HepG2 (cell line): ENCODE measurements around the gene PXMP4. TPM values are rescaled to one million over a fixed set of nuclear protein-coding genes. Genes with fewer than 3 reads are reported as not detected.
A peak's percentile ranks its signal among the peaks of the same experiment; 100 is the strongest.

Source experiments
- CBX2 ChIP-seq, 2 experiments: fragments of 200-600 bp in 1 of 2; sonication (generic); formaldehyde crosslinking in 1 of 2; IDR thresholded peaks; 2 replicates each; pipeline versions ENCODE4 v1.7.0 to v1.8.1; 2018 to 2022; ENCODE audit warnings: low read depth in 2 of 2, low read length in 1 of 2, mild to moderate bottlenecking in 1 of 2, missing genetic modification reagents in 1 of 2
- CERS6 ChIP-seq: sonication (generic); formaldehyde crosslinking; IDR thresholded peaks from 2 replicates; pipeline ENCODE4 v1.5.0; 2020; ENCODE audit warnings: missing genetic modification reagents
- FOXO4 ChIP-seq: sonication (generic); formaldehyde crosslinking; conservative IDR thresholded peaks from 2 replicates; pipeline ENCODE4 v1.8.1; 2023; ENCODE audit warnings: missing genetic modification reagents
- FUBP1 ChIP-seq: sonication (generic); formaldehyde crosslinking; IDR thresholded peaks from 2 replicates; pipeline ENCODE4 v1.5.1; 2020; ENCODE audit warnings: missing genetic modification reagents, mild to moderate bottlenecking, borderline replicate concordance
- IKZF5 ChIP-seq: IDR thresholded peaks from 2 replicates; pipeline ENCODE4 v1.6.1; 2018; ENCODE audit warnings: missing genetic modification reagents, mild to moderate bottlenecking, missing compliant biosample characterization
- MATR3 ChIP-seq: sonication (generic); formaldehyde crosslinking; IDR thresholded peaks from 2 replicates; pipeline ENCODE4 v1.4.0; 2020; ENCODE audit warnings: missing genetic modification reagents
- MIER2 ChIP-seq: IDR thresholded peaks from 2 replicates; pipeline ENCODE4 v1.6.1; 2016; ENCODE audit warnings: missing biosample characterization, missing genetic modification reagents
- MLXIP ChIP-seq: sonication (generic); formaldehyde crosslinking; IDR thresholded peaks from 2 replicates; pipeline ENCODE4 v1.9.0; 2021; ENCODE audit warnings: missing genetic modification reagents, borderline replicate concordance
- PCBP1 ChIP-seq: fragments of 200-400 bp; formaldehyde crosslinking; IDR thresholded peaks from 2 replicates; pipeline ENCODE4 v1.6.1; 2017; ENCODE audit warnings: mild to moderate bottlenecking, low read depth, low read length, borderline replicate concordance
- RAD51 ChIP-seq: fragments of 450-650 bp; IDR thresholded peaks from 2 replicates; pipeline ENCODE4 v1.6.1; 2016; ENCODE audit warnings: borderline replicate concordance
- REPIN1 ChIP-seq: sonication (generic); formaldehyde crosslinking; IDR thresholded peaks from 2 replicates; pipeline ENCODE4 v1.8.0; 2022; ENCODE audit warnings: missing genetic modification reagents, low read depth, mild to moderate bottlenecking, borderline replicate concordance
- SKI ChIP-seq: fragments of 450-650 bp; IDR thresholded peaks from one replicate; pipeline ENCODE4 v1.6.1; 2018; ENCODE audit warnings: mild to moderate bottlenecking; ENCODE audit not compliant: partially characterized antibody
- ZNF260 ChIP-seq: sonication (generic); formaldehyde crosslinking; IDR thresholded peaks from 2 replicates; pipeline ENCODE4 v1.4.0; 2020; ENCODE audit warnings: missing genetic modification reagents, low read depth, mild to moderate bottlenecking, borderline replicate concordance
- ZNF574 ChIP-seq: sonication (generic); formaldehyde crosslinking; IDR thresholded peaks from 2 replicates; pipeline ENCODE4 v1.4.0; 2020; ENCODE audit warnings: missing genetic modification reagents
- polyA plus RNA-seq, 8 experiments: library from polyadenylated mRNA; depleted of rRNA in 3 of 8; stranded (reverse) in 7 of 8; unstranded in 1 of 8; fragments of >200 nt; fragmentation: Illumina TruSeq in 4 of 8; extraction: Trizol in 4 of 8; gene quantifications; 2 replicates each; pipeline versions ENCODE4 v1.2.1 to v1.2.3, GENCODE V29; 2011 to 2016; ENCODE audit warnings: low read depth in 4 of 8, missing spikeins in 1 of 8, mixed read lengths in 1 of 8; ENCODE audit not compliant: insufficient read depth in 1 of 8
- total RNA-seq, 5 experiments: library from RNA; depleted of rRNA; stranded (reverse); fragments of >200 nt; fragmentation: Illumina TruSeq; extraction: Trizol; gene quantifications; 2 replicates each; pipeline ENCODE4 v1.2.3, GENCODE V29; 2016; ENCODE audit warnings: low read depth in 1 of 5

PXMP4 gene
- total and polyA plus RNA-seq, 2 of the 13 experiments (the other 11 are each of a cell fraction or from before 2014, with no cell fraction given) = not detected

GRCh38 chr20:33663161-33664084 lies 56.7 kb downstream of the PXMP4 start (continued):
- no peak for TF ChIP-seq FOXO4
- TF ChIP-seq SKI = peak; percentile 46
- peak; percentile 93 for TF ChIP-seq REPIN1 (CRISPR knock-in tag)
- peak; percentile 83 for TF ChIP-seq ZNF574 (CRISPR knock-in tag)
- no peak for TF ChIP-seq MIER2 (CRISPR knock-in tag)
- TF ChIP-seq PCBP1 = 0 out of 2 replicates have a peak, but pooled peaks have one; percentile 23
- TF ChIP-seq RAD51 = no peak
- no peak; the same call in 1 of the 2 replicates for TF ChIP-seq MATR3 (CRISPR knock-in tag)
- no peak; the same call in 1 of the 2 replicates for TF ChIP-seq CERS6 (CRISPR knock-in tag)
- peak; percentile 55; the same call in 1 of the 2 replicates for TF ChIP-seq FUBP1 (CRISPR knock-in tag)
- TF ChIP-seq CBX2 (IDR thresholded peaks at IDR 0.05; ENCODE audit: low read depth, low read length) = no peak
- 0 out of 2 replicates have a peak, but pooled peaks have one; percentile 52 for TF ChIP-seq CBX2 (CRISPR knock-in tag; IDR thresholded peaks at IDR 0.05; ENCODE audit: low read depth)
- 0 out of 2 replicates have a peak, but pooled peaks have one; percentile 58 for TF ChIP-seq ZNF260 (CRISPR knock-in tag)
- peak; percentile 87 for TF ChIP-seq IKZF5 (CRISPR knock-in tag)
- TF ChIP-seq MLXIP (CRISPR knock-in tag) = no peak; the same call in 1 of the 2 replicates
